Colonic mucosa (tissue), 4 donors: ENCODE results near the gene SHOC1. TPM values are rescaled to one million over a fixed set of nuclear protein-coding genes. Genes with fewer than 3 reads are reported as not detected.

Experiments
- DNase-seq: peaks from one replicate; pipeline ENCODE4 v3.0.0-alpha.2; 2020
- H3K27ac ChIP-seq: fragments of 200-600 bp; one replicate; pipeline ENCODE4 v1.8.0; 2021
- H3K27me3 ChIP-seq: fragments of 200-600 bp; one replicate; pipeline ENCODE4 v1.8.0; 2021
- H3K36me3 ChIP-seq: fragments of 200-600 bp; one replicate; pipeline ENCODE4 v1.8.0; 2021
- H3K4me1 ChIP-seq: fragments of 200-600 bp; one replicate; pipeline ENCODE4 v1.8.0; 2021; ENCODE audit warnings: mild to moderate bottlenecking
- H3K4me3 ChIP-seq: fragments of 200-600 bp; one replicate; pipeline ENCODE4 v1.8.0; 2021
- H3K9ac ChIP-seq, 2 donors: one replicate each; pipeline ENCODE4 v1.7.0; 2013; ENCODE audit warnings: control low read depth in 2 of 2, low read depth in 2 of 2, low read length in 2 of 2
- H3K9me3 ChIP-seq: fragments of 200-600 bp; one replicate; pipeline ENCODE4 v1.8.0; 2021
- intact Hi-C: fragments of 100-400 bp; cut with DNase I; formaldehyde crosslinking; loops from one replicate; pipeline ENCODE4 v1.14.1; 2022
- total RNA-seq, 2 donors: library from RNA; stranded (reverse); fragmentation: NEBNext Ultra II Directional in 1 of 2; extraction: Animal tissue kit (Norgen Biotek cat#: 25700) in 1 of 2; gene quantifications; one replicate each; pipeline ENCODE4 v1.2.1, GENCODE V29; 2021
- TF ChIP-seq, protein P1 (sequence below): fragments of 200-600 bp; IDR thresholded peaks from one replicate; pipeline ENCODE4 v1.8.0; 2022; ENCODE audit warnings: antibody characterized with exemption, mild to moderate bottlenecking
- donor health status: healthy.
- donor health status: DM: no; HTN: no; CAD: no.
- donor health status: DM: no; HTN: no; CAD: no.

SHOC1 gene
- total RNA-seq, 2 donors from 2014 or later = 0.37 TPM; not detected in 1

DNA sequence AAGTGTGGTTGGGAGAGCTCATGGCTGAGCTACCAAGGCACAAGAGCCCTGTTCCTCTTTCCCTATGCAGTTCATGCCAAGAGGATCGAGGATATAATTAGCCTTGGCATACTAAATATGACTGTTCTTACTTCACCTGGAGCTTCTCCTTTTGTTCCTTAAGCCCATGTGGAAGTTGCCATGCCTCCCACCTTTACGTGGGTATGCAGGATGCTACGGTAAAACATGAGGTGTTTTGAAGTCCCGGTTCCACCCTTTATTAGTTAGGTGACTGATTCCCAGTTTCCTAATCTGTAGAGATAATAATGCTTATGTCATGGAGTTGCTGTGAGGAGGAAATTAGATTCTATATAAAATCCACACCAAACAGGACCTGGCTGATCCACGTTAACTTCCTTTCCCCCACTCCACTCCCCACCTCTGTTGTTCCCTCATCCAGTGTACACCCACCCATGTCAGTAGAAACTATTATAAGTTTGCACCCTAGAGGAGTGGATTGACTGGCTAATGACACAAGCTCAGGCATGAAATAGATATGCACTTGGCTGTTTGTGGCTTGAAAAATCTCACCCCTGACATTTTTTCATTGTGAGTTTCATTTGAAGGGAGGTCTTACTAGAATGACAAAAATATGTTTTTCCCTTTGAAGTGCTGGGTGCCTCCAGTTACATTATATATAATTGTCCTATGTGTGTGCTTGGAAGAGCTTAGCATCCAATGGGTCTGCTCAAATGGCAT, 36.8 kb upstream of the SHOC1 start:
- Histone ChIP-seq H3K4me3 (no peak overlapping the region), H3K27me3 (no peaks in the 10 kb centered on the region), H3K27ac (no peak overlapping the region), H3K9me3 (no peaks in the 10 kb centered on the region), H3K36me3 (no peaks in the 10 kb centered on the region), H3K4me1 (no peaks in the 10 kb centered on the region), H3K9ac (no peak overlapping the region)
- DNase-seq = no peak
- TF ChIP-seq, protein P1, sequence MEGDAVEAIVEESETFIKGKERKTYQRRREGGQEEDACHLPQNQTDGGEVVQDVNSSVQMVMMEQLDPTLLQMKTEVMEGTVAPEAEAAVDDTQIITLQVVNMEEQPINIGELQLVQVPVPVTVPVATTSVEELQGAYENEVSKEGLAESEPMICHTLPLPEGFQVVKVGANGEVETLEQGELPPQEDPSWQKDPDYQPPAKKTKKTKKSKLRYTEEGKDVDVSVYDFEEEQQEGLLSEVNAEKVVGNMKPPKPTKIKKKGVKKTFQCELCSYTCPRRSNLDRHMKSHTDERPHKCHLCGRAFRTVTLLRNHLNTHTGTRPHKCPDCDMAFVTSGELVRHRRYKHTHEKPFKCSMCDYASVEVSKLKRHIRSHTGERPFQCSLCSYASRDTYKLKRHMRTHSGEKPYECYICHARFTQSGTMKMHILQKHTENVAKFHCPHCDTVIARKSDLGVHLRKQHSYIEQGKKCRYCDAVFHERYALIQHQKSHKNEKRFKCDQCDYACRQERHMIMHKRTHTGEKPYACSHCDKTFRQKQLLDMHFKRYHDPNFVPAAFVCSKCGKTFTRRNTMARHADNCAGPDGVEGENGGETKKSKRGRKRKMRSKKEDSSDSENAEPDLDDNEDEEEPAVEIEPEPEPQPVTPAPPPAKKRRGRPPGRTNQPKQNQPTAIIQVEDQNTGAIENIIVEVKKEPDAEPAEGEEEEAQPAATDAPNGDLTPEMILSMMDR = no peak
- intact Hi-C loops = no loop called here

DNA sequence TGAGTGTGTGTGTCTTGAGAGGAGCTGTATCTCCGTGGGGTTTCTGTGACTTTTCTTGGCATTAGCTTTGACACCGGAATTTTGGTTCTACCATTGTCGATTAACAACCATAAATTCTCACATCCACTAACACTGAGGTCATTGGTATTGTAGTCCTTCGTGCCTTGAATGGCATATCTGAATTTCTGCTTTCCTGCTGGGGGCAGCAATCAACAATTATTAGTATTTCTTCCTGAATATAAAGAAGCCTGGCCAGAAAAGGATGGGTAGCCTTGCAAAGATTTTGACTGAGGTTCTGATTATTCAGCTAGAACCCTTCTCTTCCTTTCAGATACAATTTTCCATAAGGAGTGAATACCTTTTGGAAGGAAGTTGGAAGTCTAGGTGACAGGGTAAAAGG, 33.5 kb upstream of the SHOC1 start:
- Histone ChIP-seq H3K36me3 (no peaks in the 10 kb centered on the region), H3K27me3 (no peaks in the 10 kb centered on the region), H3K27ac (no peak overlapping the region), H3K4me3 (no peak overlapping the region), H3K9me3 (no peaks in the 10 kb centered on the region), H3K4me1 (no peaks in the 10 kb centered on the region), H3K9ac (no peak overlapping the region)
- intact Hi-C loops = no loop called here
- no peak for DNase-seq
- TF ChIP-seq, protein P1 = no peak

DNA sequence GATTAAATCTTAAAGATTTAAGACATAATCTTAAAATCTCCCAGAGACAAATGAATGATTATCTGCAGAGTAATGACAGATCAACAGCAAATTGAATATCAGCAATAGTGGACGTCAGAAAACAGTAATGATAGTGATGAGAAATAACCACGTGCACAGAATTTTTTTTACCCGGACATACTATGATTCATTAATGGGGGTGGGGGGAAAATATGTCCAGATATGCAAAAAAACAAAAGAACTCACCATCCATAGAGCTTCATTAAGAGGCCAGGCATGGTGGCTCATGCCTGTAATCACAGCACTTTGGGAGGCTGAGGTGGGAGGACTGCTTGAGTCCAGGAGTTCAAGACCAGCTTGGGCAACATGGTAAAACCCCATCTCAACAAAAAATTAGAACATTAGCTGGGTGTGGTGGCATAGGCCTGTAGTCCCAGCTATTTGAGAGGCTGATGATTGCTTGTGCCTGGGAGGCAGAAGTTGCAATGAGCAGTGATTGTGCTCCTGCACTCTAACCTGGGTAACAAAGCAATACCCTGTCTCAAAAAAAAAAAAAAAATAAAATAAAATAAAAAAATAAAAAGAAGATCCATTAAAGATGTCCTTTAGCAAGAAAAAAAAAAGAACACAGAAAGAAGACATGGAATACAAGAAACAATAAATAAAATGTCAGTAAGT, 30.9 kb upstream of the SHOC1 start:
- Histone ChIP-seq H3K4me3 (no peak overlapping the region), H3K27me3 (no peaks in the 10 kb centered on the region), H3K36me3 (no peaks in the 10 kb centered on the region), H3K4me1 (no peaks in the 10 kb centered on the region), H3K27ac (no peak overlapping the region), H3K9ac (no peak overlapping the region), H3K9me3 (no peaks in the 10 kb centered on the region)
- DNase-seq = no peak
- intact Hi-C loops = no loop called here
- TF ChIP-seq, protein P1 = no peak

DNA sequence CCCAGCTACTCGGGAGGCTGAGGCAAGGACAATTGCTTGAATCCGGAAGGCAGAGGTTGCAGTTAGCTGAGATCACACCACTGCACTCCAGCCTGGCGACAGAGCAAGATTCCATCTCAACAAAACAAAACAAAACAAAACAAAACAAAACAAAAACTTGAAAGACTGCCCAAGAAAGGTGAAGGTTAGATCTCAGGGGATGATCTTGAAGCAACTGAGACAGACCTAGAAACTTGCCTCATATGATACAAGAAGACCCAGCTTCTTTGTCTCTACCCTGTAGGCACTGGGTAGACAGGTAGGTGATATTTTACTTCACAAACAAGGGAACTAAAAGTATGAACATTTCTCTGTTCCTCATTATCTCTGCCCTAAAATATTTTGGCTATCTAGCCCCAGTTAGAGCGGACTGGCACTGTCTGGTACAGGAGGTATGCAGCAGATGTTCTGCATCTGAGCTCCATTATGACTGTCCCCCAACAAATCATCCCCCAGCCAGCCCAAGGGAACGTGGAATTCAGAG, 26.3 kb upstream of the SHOC1 start:
- Histone ChIP-seq H3K36me3 (no peaks in the 10 kb centered on the region), H3K4me3 (no peak overlapping the region), H3K4me1 (no peaks in the 10 kb centered on the region), H3K9me3 (no peaks in the 10 kb centered on the region), H3K27me3 (no peaks in the 10 kb centered on the region), H3K27ac (no peak overlapping the region), H3K9ac (no peak overlapping the region)
- TF ChIP-seq, protein P1 = no peak
- intact Hi-C loops = no loop called here
- no peak for DNase-seq

DNA sequence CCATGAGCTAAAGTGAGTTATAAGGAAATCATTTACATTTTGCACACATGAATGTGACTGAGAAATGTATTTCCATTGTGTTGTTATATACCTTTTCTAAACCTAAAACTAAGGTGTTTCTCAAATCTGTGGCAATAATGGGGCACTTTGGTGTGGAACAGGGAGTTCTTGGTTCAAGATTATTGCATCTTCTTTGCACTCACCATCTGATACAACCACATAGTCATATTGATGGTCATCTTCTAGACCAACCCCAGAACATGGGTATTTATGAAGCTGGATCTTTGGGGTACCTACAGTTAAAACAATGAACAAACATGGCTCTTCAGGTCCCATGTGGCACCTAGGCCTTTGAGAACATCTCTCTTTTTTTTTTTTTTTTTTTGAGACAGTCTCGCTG, 24.6 kb upstream of the SHOC1 start:
- intact Hi-C loops = no loop called here
- no peak overlapping the region for H3K4me3 ChIP-seq
- H3K27me3 ChIP-seq = no peaks in the 10 kb centered on the region
- H3K36me3 ChIP-seq = no peaks in the 10 kb centered on the region
- DNase-seq = no peak
- H3K9ac ChIP-seq = no peak overlapping the region
- H3K9me3 ChIP-seq = no peaks in the 10 kb centered on the region
- H3K4me1 ChIP-seq = no peaks in the 10 kb centered on the region
- TF ChIP-seq, protein P1 = no peak
- no peak overlapping the region for H3K27ac ChIP-seq
